OCI-LY3 (cell line): ENCODE measurements around the gene PCDHGB5.

Experiments
- H2AFZ ChIP-seq: fragments of 200-600, 300-600 bp; shearing (Covaris generic); 2 replicates; pipeline ENCODE4 v1.6.0; 2014; ENCODE audit warnings: antibody characterized with exemption, low read depth, low read length
- H3K27ac ChIP-seq: fragments of 200-600, 300-600 bp; sonication (generic); 2 replicates; pipeline ENCODE4 v1.5.1; 2014; ENCODE audit warnings: mild to moderate bottlenecking, low read length, moderate library complexity, mixed read lengths
- H3K27me3 ChIP-seq: fragments of 200-600, 300-600 bp; sonication (generic); 2 replicates; pipeline ENCODE4 v1.6.1; 2014; ENCODE audit warnings: low read depth, low read length, mixed read lengths
- H3K36me3 ChIP-seq: fragments of 200-600, 300-600 bp; sonication (generic); replicated peaks from 2 replicates; pipeline ENCODE3; 2014; ENCODE audit warnings: low read depth, low read length, mixed read lengths
- H3K4me1 ChIP-seq: fragments of 300-600, 200-600 bp; sonication (generic); 2 replicates; pipeline ENCODE4 v1.6.1; 2014; ENCODE audit warnings: low read length, mixed read lengths
- H3K4me2 ChIP-seq: fragments of 200-600, 300-600 bp; sonication (generic); 2 replicates; pipeline ENCODE4 v1.6.1; 2014; ENCODE audit warnings: low read length, mixed read lengths
- H3K4me3 ChIP-seq: fragments of 300-600, 200-600 bp; sonication (generic); 2 replicates; pipeline ENCODE4 v1.5.1; 2014; ENCODE audit warnings: antibody characterized with exemption, mild to moderate bottlenecking, low read length, moderate library complexity
- H3K79me2 ChIP-seq: fragments of 300-600, 200-600 bp; shearing (Covaris generic); 2 replicates; pipeline ENCODE4 v1.6.1; 2014; ENCODE audit warnings: mild to moderate bottlenecking, low read length, mixed read lengths
- H3K9ac ChIP-seq: fragments of 300-600, 200-600 bp; shearing (Covaris generic); 2 replicates; pipeline ENCODE4 v1.6.0; 2014; ENCODE audit warnings: mild to moderate bottlenecking, low read length, moderate library complexity
- H3K9me3 ChIP-seq: fragments of 200-600, 300-600 bp; shearing (Covaris generic); 2 replicates; pipeline ENCODE4 v1.6.1; 2014; ENCODE audit warnings: low read length, mixed read lengths; ENCODE audit not compliant: insufficient read depth
- H4K20me1 ChIP-seq: fragments of 200-600, 300-600 bp; sonication (generic); 2 replicates; pipeline ENCODE4 v1.6.1; 2016; ENCODE audit warnings: low read length, mixed read lengths; ENCODE audit not compliant: insufficient read depth
- CTCF ChIP-seq: fragments of 200-600, 300-600 bp; sonication (generic); IDR thresholded peaks from 2 replicates; pipeline ENCODE4 v1.5.1; 2014; ENCODE audit warnings: antibody characterized with exemption, low read length, low read depth
- EZH2phosphoT487 ChIP-seq: fragments of 200-600 bp; shearing (Covaris generic); IDR thresholded peaks from 2 replicates; pipeline ENCODE4 v1.6.1; 2018; ENCODE audit warnings: antibody characterized with exemption, mixed run types, low read depth

Gene PCDHGB5

GRCh38 chr5:141437221-141437620 lies 39.5 kb downstream of the PCDHGB5 start:
- Histone ChIP-seq H2AFZ (no peak overlapping the region), H3K36me3 (no peaks in the 10 kb centered on the region), H4K20me1 (no peaks in the 10 kb centered on the region), H3K9me3 (no peaks in the 10 kb centered on the region), H3K4me1 (no peaks in the 10 kb centered on the region), H3K27ac (no peak overlapping the region), H3K27me3 (peaks cover 5% of the 10 kb centered on the region; the same call in 1 of the 2 replicates), H3K4me3 (no peak overlapping the region), H3K79me2 (no peaks in the 10 kb centered on the region), H3K4me2 (no peak overlapping the region), H3K9ac (no peak overlapping the region)
- TF ChIP-seq CTCF (no peak), EZH2phosphoT487 (no peak)

GRCh38 chr5:141439411-141440141 lies 41.8 kb downstream of the PCDHGB5 start:
- H2AFZ ChIP-seq, result no peak overlapping the region
- TF ChIP-seq EZH2phosphoT487 (no peak), CTCF (no peak)
- H3K4me3 ChIP-seq, result no peak overlapping the region
- no peak overlapping the region for H3K27ac ChIP-seq
- H4K20me1 ChIP-seq, result no peaks in the 10 kb centered on the region
- H3K27me3 ChIP-seq, result peaks cover 5% of the 10 kb centered on the region; the same call in 1 of the 2 replicates
- no peak overlapping the region for H3K9ac ChIP-seq
- H3K79me2 ChIP-seq, result no peaks in the 10 kb centered on the region
- H3K4me2 ChIP-seq, result no peak overlapping the region
- no peaks in the 10 kb centered on the region for H3K4me1 ChIP-seq
- no peaks in the 10 kb centered on the region for H3K36me3 ChIP-seq
- no peaks in the 10 kb centered on the region for H3K9me3 ChIP-seq

GRCh38 chr5:141440341-141440740 lies 42.6 kb downstream of the PCDHGB5 start:
- H2AFZ ChIP-seq, result no peak overlapping the region
- no peak for TF ChIP-seq EZH2phosphoT487
- TF ChIP-seq CTCF, result no peak
- no peaks in the 10 kb centered on the region for H3K4me1 ChIP-seq
- no peak overlapping the region for H3K4me2 ChIP-seq
- no peaks in the 10 kb centered on the region for H3K36me3 ChIP-seq
- H3K9me3 ChIP-seq, result no peaks in the 10 kb centered on the region
- no peaks in the 10 kb centered on the region for H3K79me2 ChIP-seq
- no peak overlapping the region for H3K27ac ChIP-seq
- no peaks in the 10 kb centered on the region for H4K20me1 ChIP-seq
- H3K9ac ChIP-seq, result no peak overlapping the region
- peaks cover 5% of the 10 kb centered on the region; the same call in 1 of the 2 replicates for H3K27me3 ChIP-seq
- H3K4me3 ChIP-seq, result no peak overlapping the region

- Histone ChIP-seq H3K79me2 (no peaks in the 10 kb centered on the region), H3K9me3 (no peaks in the 10 kb centered on the region), H3K9ac (no peak overlapping the region), H4K20me1 (no peaks in the 10 kb centered on the region), H2AFZ (no peak overlapping the region), H3K4me3 (no peak overlapping the region), H3K36me3 (no peaks in the 10 kb centered on the region), H3K4me1 (no peaks in the 10 kb centered on the region), H3K27me3 (peaks cover 3% of the 10 kb centered on the region; the same call in 1 of the 2 replicates), H3K27ac (no peak overlapping the region), H3K4me2 (no peak overlapping the region)
- TF ChIP-seq EZH2phosphoT487, result no peak
- TF ChIP-seq CTCF, result no peak
Observed at GRCh38 chr5:141441571-141442170, 43.9 kb downstream of the PCDHGB5 start.
